Heart left ventricle (tissue), 13 donors: ENCODE measurements around the gene SLC19A1.

ENCODE experiments used
- CTCF ChIP-seq, 12 donors: fragments of 200-600 bp; sonication (generic) in 4 of 12; IDR thresholded peaks; one replicate each; pipeline versions ENCODE4 v1.5.0 to v1.8.0; 2018 to 2022; ENCODE audit warnings: antibody characterized with exemption in 12 of 12, mild to moderate bottlenecking in 5 of 12
- POLR2A ChIP-seq, 2 donors: fragments of 450-650 bp; IDR thresholded peaks; one replicate each; pipeline ENCODE4 v1.6.1; 2017; ENCODE audit warnings: antibody characterized with exemption in 2 of 2, mild to moderate bottlenecking in 2 of 2, moderate library complexity in 2 of 2
- donor health status: ischemic (EF 13 %, LVEDD 7.1; RV severe dilation, severe dysfunction).
- donor health status: DM: no; HTN: yes; CAD: no.
- donor health status: DM: no; HTN: no; CAD: no.
- donor health status: ischemic (EF 25% LVEDD 6.9; RV normal size, moderate dysfunction).
- donor health status: ischemic (EF 25% LVEDD 5.7; RV mildly dilated, moderate dysfunction).
- donor health status: ischemic (EF 35%, LVEDD 5.7; RV mildly dilated, moderate dysfunction).
- donor health status: nonischemic (EF 11% LVEDD 7.7; RV severe dilation, severe dysfunction).
- donor health status: DM: yes; HTN: yes; CAD: no.
- donor health status: PGD.
- donor health status: ischemic (EF 29% LVEDD 5.4; RV normal size, mild dysfunction).
- donor health status: nonischemic (EF 23%, LVEDD 6.1; RV moderate dilation, normal function).

- TF ChIP-seq CTCF (IDR thresholded peaks at IDR 0.05) (no peak), POLR2A (IDR thresholded peaks at IDR 0.05) (no peak)
Measured at GRCh38 chr21:45471525-45472221, 70.6 kb downstream of the SLC19A1 start.
